KBM-7 (cell line): Measurements from ENCODE around the gene C16orf54.
"Not testable (repeated sequence)": the region's sequence is repeated elsewhere in the genome, so short reads cannot be mapped to it uniquely, and the experiment has no call there.

Experiments used
- DNase-seq: peaks from one replicate; pipeline ENCODE4 v3.0.0-alpha.2; 2015
- in situ Hi-C: fragments of 300-500 bp; cut with MboI; formaldehyde crosslinking; loops from 2 replicates; pipeline ENCODE4 v1.14.3; 2020; ENCODE audit warnings: low sequenced_read_pairs, low pct_unique_long_range_greater_than_20kb, mixed read lengths

The C16orf54 gene

DNA sequence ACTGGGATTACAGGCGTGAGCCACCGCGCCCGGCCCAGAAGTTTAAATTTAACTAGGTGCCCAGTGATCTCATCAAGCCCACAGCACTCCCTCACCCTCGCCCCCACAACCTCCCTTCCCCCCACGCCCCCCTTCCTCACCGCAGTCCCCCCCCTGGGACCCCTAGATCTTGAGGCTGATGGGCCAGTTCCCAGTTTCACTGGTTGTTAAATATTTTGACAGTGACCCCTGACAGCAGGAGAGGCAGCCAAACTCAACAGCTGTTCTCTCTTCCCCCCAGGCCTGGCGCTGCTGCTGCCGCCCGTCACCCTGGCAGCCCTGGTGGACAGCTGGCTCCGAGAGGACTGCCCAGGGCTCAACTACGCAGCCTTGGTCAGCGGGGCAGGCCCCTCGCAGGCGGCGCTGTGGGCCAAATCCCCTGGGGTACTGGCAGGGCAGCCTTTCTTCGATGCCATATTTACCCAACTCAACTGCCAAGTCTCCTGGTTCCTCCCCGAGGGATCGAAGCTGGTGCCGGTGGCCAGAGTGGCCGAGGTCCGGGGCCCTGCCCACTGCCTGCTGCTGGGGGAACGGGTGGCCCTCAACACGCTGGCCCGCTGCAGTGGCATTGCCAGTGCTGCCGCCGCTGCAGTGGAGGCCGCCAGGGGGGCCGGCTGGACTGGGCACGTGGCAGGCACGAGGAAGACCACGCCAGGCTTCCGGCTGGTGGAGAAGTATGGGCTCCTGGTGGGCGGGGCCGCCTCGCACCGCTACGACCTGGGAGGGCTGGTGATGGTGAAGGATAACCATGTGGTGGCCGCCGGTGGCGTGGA is 51.2 kb downstream of the C16orf54 start:
- in situ Hi-C loops: loop anchor here (25.0 kb wide), 1 partner anchor 318 kb away; the partner anchor contains the start of genes C16orf92 and DOC2A
- DNase-seq: no peak

DNA sequence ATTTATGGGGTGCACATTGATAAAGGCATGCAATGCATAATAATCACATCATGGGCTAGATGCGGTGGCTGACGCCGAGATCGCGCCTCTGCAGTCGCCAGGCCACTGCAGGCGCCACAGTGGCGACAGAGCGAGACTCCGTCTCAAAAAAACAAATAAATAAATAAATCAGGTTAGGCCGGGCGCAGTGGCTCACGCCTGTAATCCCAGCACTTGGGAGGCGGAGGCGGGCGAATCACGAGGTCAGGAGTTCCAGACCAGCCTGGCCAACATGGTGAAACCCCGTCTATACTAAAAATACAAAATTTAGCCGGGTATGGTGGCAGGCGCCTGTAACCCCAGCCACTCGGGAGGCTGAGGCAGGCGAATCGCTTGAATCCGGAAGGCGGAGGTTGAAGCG is 53.2 kb downstream of the C16orf54 start:
- not testable (repeated sequence) for DNase-seq

More for the DNA sequence above, 53.2 kb downstream of the C16orf54 start:
- in situ Hi-C loops: loop anchor here (25.0 kb wide), 1 partner anchor 320 kb away; the partner anchor contains the start of genes C16orf92 and DOC2A
